Keratinocyte (primary cell): Measurements from ENCODE around the gene HCN2. TPM values are rescaled to one million over a fixed set of nuclear protein-coding genes. Genes with fewer than 3 reads are reported as not detected.

Experiments
- DNase-seq: peaks from one replicate; pipeline ENCODE4 v3.0.0-alpha.2; 2011; ENCODE audit warnings: low read depth, missing footprints, low spot score
- FAIRE-seq: peaks from 2 replicates; lab custom pipeline; 2011; peaks lifted over from hg19 to GRCh38; lab: Jason Lieb, UNC
- H2AFZ ChIP-seq: 2 replicates; pipeline ENCODE4 v1.6.0; 2012; ENCODE audit warnings: low read length, control low read depth, inconsistent platforms; ENCODE audit not compliant: control insufficient read depth
- H3K27ac ChIP-seq: 2 replicates; pipeline ENCODE4 v1.5.1; 2011; ENCODE audit warnings: low read length; ENCODE audit not compliant: control insufficient read depth, insufficient read depth
- H3K27me3 ChIP-seq: 3 replicates; pipeline ENCODE4 v1.6.0; 2011; ENCODE audit warnings: low read length; ENCODE audit not compliant: control insufficient read depth, insufficient read depth; ENCODE audit errors: extremely low read depth
- H3K36me3 ChIP-seq, 2 experiments: 2 replicates in 1 of 2; 3 replicates in 1 of 2; pipeline ENCODE4 v1.5.1; 2011; ENCODE audit warnings: low read length in 2 of 2, mild to moderate bottlenecking in 1 of 2; ENCODE audit not compliant: control insufficient read depth in 2 of 2, insufficient read depth in 2 of 2; ENCODE audit errors: extremely low read depth in 1 of 2
- H3K4me1 ChIP-seq: 3 replicates; pipeline ENCODE4 v1.5.1; 2011; ENCODE audit warnings: low read length; ENCODE audit not compliant: control insufficient read depth, insufficient read depth; ENCODE audit errors: extremely low read depth
- H3K4me2 ChIP-seq: 3 replicates; pipeline ENCODE4 v1.6.0; 2011; ENCODE audit warnings: low read depth, low read length; ENCODE audit not compliant: control insufficient read depth, insufficient read depth; ENCODE audit errors: extremely low read depth
- H3K4me3 ChIP-seq, 3 experiments: fragments of 200-600 bp in 1 of 3; sonication (generic) in 1 of 3; 2 replicates in 2 of 3; 3 replicates in 1 of 3; pipeline ENCODE4 v1.5.1; 2011 to 2016; ENCODE audit warnings: low read length in 3 of 3, mild to moderate bottlenecking in 3 of 3, control low read depth in 2 of 3, inconsistent platforms in 1 of 3, low read depth in 1 of 3, mixed read lengths in 1 of 3, mixed run types in 1 of 3, moderate library complexity in 1 of 3; ENCODE audit not compliant: control insufficient read depth in 2 of 3, insufficient read depth in 2 of 3; ENCODE audit errors: extremely low read depth in 1 of 3
- H3K79me2 ChIP-seq: 2 replicates; pipeline ENCODE4 v1.6.0; 2012; ENCODE audit warnings: low read length; ENCODE audit not compliant: control insufficient read depth, insufficient read depth
- H3K9ac ChIP-seq: 3 replicates; pipeline ENCODE4 v1.6.0; 2011; ENCODE audit warnings: low read length; ENCODE audit not compliant: control insufficient read depth, insufficient read depth; ENCODE audit errors: extremely low read depth
- H3K9me1 ChIP-seq: 3 replicates; pipeline ENCODE4 v1.6.0; 2011; ENCODE audit warnings: low read length; ENCODE audit not compliant: control insufficient read depth, insufficient read depth; ENCODE audit errors: extremely low read depth
- H3K9me3 ChIP-seq: 2 replicates; pipeline ENCODE4 v1.5.1; 2012; ENCODE audit warnings: low read depth, low read length; ENCODE audit not compliant: control insufficient read depth
- H4K20me1 ChIP-seq: 3 replicates; pipeline ENCODE4 v1.6.0; 2011; ENCODE audit warnings: low read length; ENCODE audit not compliant: control insufficient read depth, insufficient read depth; ENCODE audit errors: extremely low read depth
- EZH2 ChIP-seq: IDR thresholded peaks from one replicate; pipeline ENCODE4 v1.6.1; 2012; ENCODE audit warnings: inconsistent platforms, mild to moderate bottlenecking, low read length, moderate library complexity
- dilution Hi-C: fragments of 300-500 bp; cut with MboI; formaldehyde crosslinking; loops from one replicate; pipeline ENCODE4 v1.7.0; 2020; ENCODE audit warnings: low sequenced_read_pairs; ENCODE audit not compliant: extremely low pct_ligation_motif_present
- polyA plus RNA-seq, 5 experiments: library from polyadenylated mRNA; depleted of rRNA in 3 of 5; stranded (reverse) in 3 of 5; stranded (forward) in 1 of 5; unstranded in 1 of 5; fragments of >200 nt; gene quantifications; 1 replicate in 1 of 5; 2 replicates in 3 of 5; 3 replicates in 1 of 5; pipeline versions ENCODE4 v1.2.1 to v1.2.3, GENCODE V29; 2011 to 2012; ENCODE audit warnings: missing spikeins in 2 of 5, low read depth in 1 of 5, low replicate concordance in 1 of 5
- TF ChIP-seq, protein P1 (sequence below), 3 experiments: IDR thresholded peaks in 1 of 3; conservative IDR thresholded peaks in 1 of 3; optimal IDR thresholded peaks in 1 of 3; 2 replicates in 2 of 3; 3 replicates in 1 of 3; pipeline versions ENCODE3 to v1.5.1; 2011; ENCODE audit warnings: low read length in 3 of 3, mild to moderate bottlenecking in 3 of 3, moderate library complexity in 2 of 3, control low read depth in 1 of 3, inconsistent platforms in 1 of 3; ENCODE audit not compliant: insufficient read depth in 2 of 3; ENCODE audit errors: extremely low read depth in 1 of 3

The HCN2 gene
- polyA plus RNA-seq, 1 donor (not counting 4 experiments of a cell fraction or from before 2014, with no cell fraction given) = 0.13 TPM

DNA sequence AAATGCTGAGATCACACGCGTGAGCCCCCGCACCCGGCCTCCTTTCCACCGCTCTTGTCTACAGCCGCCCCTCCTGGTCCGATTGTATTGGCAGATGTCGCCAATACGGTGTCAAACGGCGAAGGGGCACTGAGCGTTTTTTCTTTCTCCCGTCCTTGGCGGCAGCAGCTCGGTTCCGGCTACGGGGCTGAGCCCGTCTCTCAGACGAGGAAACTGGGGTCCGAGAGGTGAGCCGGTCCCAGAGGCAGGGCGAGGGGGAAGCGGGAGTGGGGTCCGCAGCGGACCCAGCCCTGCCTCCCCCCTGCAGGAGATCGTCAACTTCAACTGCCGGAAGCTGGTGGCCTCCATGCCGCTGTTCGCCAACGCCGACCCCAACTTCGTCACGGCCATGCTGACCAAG, 23.3 kb downstream of the HCN2 start:
- H3K4me2 ChIP-seq = no peak overlapping the region
- FAIRE-seq (no peak), DNase-seq (no peak)
- H3K36me3 ChIP-seq = peaks cover 0 to 7% of the 10 kb centered on the region in 2 experiments
- no peaks in the 10 kb centered on the region for H3K79me2 ChIP-seq
- no peak overlapping the region for H3K4me3 ChIP-seq
- no peak overlapping the region for H2AFZ ChIP-seq
- TF ChIP-seq, protein P1, sequence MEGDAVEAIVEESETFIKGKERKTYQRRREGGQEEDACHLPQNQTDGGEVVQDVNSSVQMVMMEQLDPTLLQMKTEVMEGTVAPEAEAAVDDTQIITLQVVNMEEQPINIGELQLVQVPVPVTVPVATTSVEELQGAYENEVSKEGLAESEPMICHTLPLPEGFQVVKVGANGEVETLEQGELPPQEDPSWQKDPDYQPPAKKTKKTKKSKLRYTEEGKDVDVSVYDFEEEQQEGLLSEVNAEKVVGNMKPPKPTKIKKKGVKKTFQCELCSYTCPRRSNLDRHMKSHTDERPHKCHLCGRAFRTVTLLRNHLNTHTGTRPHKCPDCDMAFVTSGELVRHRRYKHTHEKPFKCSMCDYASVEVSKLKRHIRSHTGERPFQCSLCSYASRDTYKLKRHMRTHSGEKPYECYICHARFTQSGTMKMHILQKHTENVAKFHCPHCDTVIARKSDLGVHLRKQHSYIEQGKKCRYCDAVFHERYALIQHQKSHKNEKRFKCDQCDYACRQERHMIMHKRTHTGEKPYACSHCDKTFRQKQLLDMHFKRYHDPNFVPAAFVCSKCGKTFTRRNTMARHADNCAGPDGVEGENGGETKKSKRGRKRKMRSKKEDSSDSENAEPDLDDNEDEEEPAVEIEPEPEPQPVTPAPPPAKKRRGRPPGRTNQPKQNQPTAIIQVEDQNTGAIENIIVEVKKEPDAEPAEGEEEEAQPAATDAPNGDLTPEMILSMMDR (optimal IDR thresholded peaks at IDR 0.05 in 1 of 3, IDR thresholded peaks at IDR 0.05 in 1 of 3, conservative IDR thresholded peaks at IDR 0.05 in 1 of 3; ENCODE audit: extremely low read depth in 1 of 3, insufficient read depth in 2 of 3, low read length in 3 of 3) = no peak
- no peak for TF ChIP-seq EZH2
- H3K27me3 ChIP-seq = no peaks in the 10 kb centered on the region
- H3K27ac ChIP-seq = no peak overlapping the region
- peaks cover 18% of the 10 kb centered on the region for H3K4me1 ChIP-seq
- H4K20me1 ChIP-seq = peaks cover 8% of the 10 kb centered on the region
- no peaks in the 10 kb centered on the region for H3K9me3 ChIP-seq
- no peak overlapping the region for H3K9ac ChIP-seq
- no peaks in the 10 kb centered on the region for H3K9me1 ChIP-seq
- dilution Hi-C loops = no loop called here

DNA sequence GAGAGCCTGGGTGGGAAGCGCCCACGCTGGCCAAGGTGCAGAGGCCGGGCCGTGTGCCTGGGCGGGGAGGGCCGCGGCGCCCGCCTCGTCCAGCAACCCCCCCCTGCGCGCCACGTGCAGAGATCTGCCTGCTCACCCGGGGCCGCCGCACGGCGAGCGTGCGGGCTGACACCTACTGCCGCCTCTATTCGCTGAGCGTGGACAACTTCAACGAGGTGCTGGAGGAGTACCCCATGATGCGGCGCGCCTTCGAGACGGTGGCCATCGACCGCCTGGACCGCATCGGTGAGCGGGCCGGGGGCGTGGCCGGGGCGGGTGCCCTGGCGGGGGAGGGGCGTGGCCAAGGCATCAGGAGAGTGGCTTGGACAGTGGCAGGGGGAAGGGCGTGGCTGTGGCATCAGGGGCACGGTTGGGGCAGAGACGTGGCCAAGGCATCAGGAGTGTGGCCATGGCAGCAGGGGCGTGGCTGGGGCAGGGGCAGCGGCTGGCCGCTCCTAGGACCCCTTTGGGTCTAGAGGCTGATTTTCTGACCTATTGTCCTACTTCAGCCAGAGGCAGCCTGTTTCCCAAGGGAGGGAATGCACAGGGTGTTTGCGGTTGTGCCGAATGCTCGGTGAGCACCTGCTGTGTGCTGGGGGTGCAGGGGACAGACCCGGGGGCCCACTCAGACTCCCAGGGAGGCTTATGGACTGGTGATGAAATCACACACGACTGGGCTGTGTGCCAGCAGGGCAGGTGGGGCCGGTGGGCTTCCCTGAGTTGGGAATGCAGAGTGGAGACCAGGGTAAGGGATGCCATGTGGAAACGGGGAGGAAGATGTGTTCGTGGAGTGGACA, 24.3 kb downstream of the HCN2 start:
- Histone ChIP-seq H3K4me1 (peaks cover 18% of the 10 kb centered on the region), H3K9me1 (no peaks in the 10 kb centered on the region), H3K9me3 (no peaks in the 10 kb centered on the region), H3K9ac (no peak overlapping the region), H3K4me3 (no peak overlapping the region), H3K27me3 (no peaks in the 10 kb centered on the region), H3K27ac (no peak overlapping the region), H4K20me1 (peaks cover 8% of the 10 kb centered on the region), H3K79me2 (no peaks in the 10 kb centered on the region), H2AFZ (no peak overlapping the region), H3K36me3 (peaks cover 4 to 10% of the 10 kb centered on the region in 2 experiments), H3K4me2 (no peak overlapping the region)
- FAIRE-seq (no peak), DNase-seq (no peak)
- TF ChIP-seq, protein P1 (optimal IDR thresholded peaks at IDR 0.05 in 1 of 3, IDR thresholded peaks at IDR 0.05 in 1 of 3, conservative IDR thresholded peaks at IDR 0.05 in 1 of 3; ENCODE audit: extremely low read depth in 1 of 3, insufficient read depth in 2 of 3, low read length in 3 of 3) = no peak
- TF ChIP-seq EZH2 = no peak
- dilution Hi-C loops = no loop called here
